Thyroid gland (tissue), 4 donors: ENCODE data around the gene GPR132. TPM values are rescaled to one million over a fixed set of nuclear protein-coding genes. Genes with fewer than 3 reads are reported as not detected.
"Not testable (repeated sequence)": the region's sequence is repeated elsewhere in the genome, so short reads cannot be mapped to it uniquely, and the experiment has no call there.

ENCODE experiments used
- DNase-seq, 2 donors: peaks; one replicate each; pipeline ENCODE4 v3.0.0-alpha.2; 2019
- H3K27ac ChIP-seq, 3 donors: fragments of 200-600 bp; sonication (generic); 1 replicate in 2 of 3; 2 replicates in 1 of 3; pipeline ENCODE4 v1.5.1; 2016 to 2019; ENCODE audit warnings: mild to moderate bottlenecking in 1 of 3, moderate library complexity in 1 of 3
- H3K27me3 ChIP-seq: fragments of 200-600 bp; sonication (generic); one replicate; pipeline ENCODE4 v1.5.1; 2019
- H3K36me3 ChIP-seq, 2 donors: fragments of 200-600 bp; sonication (generic); one replicate each; pipeline ENCODE4 v1.5.1; 2016 to 2019
- H3K4me1 ChIP-seq, 2 donors: fragments of 200-600 bp; sonication (generic); one replicate each; pipeline ENCODE4 v1.5.1; 2017 to 2019
- H3K4me3 ChIP-seq, 3 donors: fragments of 200-600 bp; sonication (generic); replicated peaks in 1 of 3; 1 replicate in 2 of 3; 2 replicates in 1 of 3; pipeline ENCODE4 v1.5.1; 2016; ENCODE audit warnings: mild to moderate bottlenecking in 1 of 3
- H3K9me3 ChIP-seq: fragments of 200-600 bp; sonication (generic); one replicate; pipeline ENCODE4 v1.5.1; 2017
- CTCF ChIP-seq, 6 experiments: fragments of 200-600 bp in 3 of 6; fragments of 450-650 bp in 3 of 6; sonication (generic) in 3 of 6; IDR thresholded peaks; one replicate each; pipeline ENCODE4 v1.5.1; 2016 to 2019; ENCODE audit warnings: antibody characterized with exemption in 6 of 6, mild to moderate bottlenecking in 2 of 6, inconsistent platforms in 1 of 6, moderate library complexity in 1 of 6
- POLR2A ChIP-seq, 2 donors: fragments of 450-650 bp; IDR thresholded peaks; one replicate each; pipeline ENCODE4 v1.6.1; 2017; ENCODE audit warnings: antibody characterized with exemption in 2 of 2, mild to moderate bottlenecking in 2 of 2, moderate library complexity in 1 of 2
- WGBS, 2 donors: methylation state at CpG; one replicate each; pipeline ENCODE4 v1.1.5; 2017; 5-methylcytosine and 5-hydroxymethylcytosine counted together
- intact Hi-C: fragments of 100-400 bp; cut with DNase I; formaldehyde crosslinking; loops from one replicate; pipeline ENCODE4 v1.15.1; 2023
- total RNA-seq, 4 donors: library from RNA; depleted of rRNA; stranded (reverse); fragments of >200 nt; gene quantifications; one replicate each; pipeline ENCODE4 v1.2.3, GENCODE V29; 2016

GPR132 gene
- total RNA-seq, 4 donors from 2014 or later, result 1.0 to 4.6 (median 2.1) TPM

DNA sequence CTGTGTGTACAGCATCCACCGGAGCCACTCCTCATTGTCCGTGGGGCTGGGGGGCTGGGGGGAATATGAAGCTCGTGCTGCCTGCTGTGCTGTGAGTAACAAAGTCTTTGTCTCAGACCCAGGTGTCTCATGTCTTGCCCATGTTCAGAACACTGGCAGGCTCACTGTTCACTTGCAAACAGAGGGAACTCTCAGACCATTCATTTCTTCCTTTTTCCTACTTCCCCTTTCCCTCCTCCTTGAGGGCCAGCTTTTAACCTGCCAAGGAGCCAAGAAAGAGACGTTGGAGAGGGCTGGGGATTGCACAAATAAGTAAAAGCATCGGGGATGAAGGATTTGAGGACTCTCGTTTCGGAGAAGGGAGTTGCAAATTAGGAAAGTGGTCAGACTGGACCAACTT is 21.6 kb downstream of the GPR132 start:
- no peak for DNase-seq
- intact Hi-C loops, result loop anchor here (5.0 to 10.0 kb wide), 2 partner anchors 151 to 269 kb away; no protein-coding TSS in a partner anchor
- WGBS, 2 donors, result 53 to 66% methylated on average over 7 of the region's 7 CpGs
- TF ChIP-seq CTCF (IDR thresholded peaks at IDR 0.05), result no peak
- no peak for TF ChIP-seq POLR2A (IDR thresholded peaks at IDR 0.05)
- H3K27me3 ChIP-seq, result no peaks in the 10 kb centered on the region
- H3K4me3 ChIP-seq, result no peak overlapping the region
- H3K9me3 ChIP-seq, result no peaks in the 10 kb centered on the region
- H3K4me1 ChIP-seq, result peaks cover 0 to 4% of the 10 kb centered on the region in 2 donors
- H3K36me3 ChIP-seq, result no peaks in the 10 kb centered on the region
- no peak overlapping the region for H3K27ac ChIP-seq

DNA sequence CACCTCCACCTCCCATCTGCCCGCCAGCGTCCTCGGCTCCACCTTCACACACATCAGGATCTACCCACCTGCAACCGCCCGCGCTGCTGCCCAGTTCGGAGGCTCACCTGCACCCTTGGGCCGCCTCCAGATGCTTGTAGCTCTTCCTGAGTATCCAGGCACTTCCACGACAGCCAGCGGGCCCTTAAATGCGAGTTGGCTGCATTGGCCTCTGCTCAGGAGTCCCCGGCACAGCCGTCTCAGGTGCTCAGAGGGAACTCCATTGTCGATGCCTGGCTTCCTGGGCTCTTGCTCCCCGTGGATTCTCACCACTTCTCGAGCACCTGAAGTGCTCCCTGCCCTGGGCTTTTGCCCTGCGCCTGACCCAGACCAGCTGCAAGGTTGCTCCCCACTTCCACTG is 22.4 kb downstream of the GPR132 start:
- WGBS, 2 donors, result 84 to 87% methylated on average over 11 to 17 of the region's 17 CpGs
- Histone ChIP-seq H3K27ac (no peak overlapping the region), H3K4me1 (peaks cover 0 to 4% of the 10 kb centered on the region in 2 donors), H3K4me3 (no peak overlapping the region), H3K36me3 (no peaks in the 10 kb centered on the region), H3K9me3 (no peaks in the 10 kb centered on the region), H3K27me3 (no peaks in the 10 kb centered on the region)
- intact Hi-C loops, result loop anchor here (5.0 to 10.0 kb wide), 2 partner anchors 151 to 268 kb away; no protein-coding TSS in a partner anchor
- TF ChIP-seq CTCF (IDR thresholded peaks at IDR 0.05) (no peak), POLR2A (IDR thresholded peaks at IDR 0.05) (no peak)
- DNase-seq, result no peak

- no peak for DNase-seq
- Histone ChIP-seq H3K27me3 (no peaks in the 10 kb centered on the region), H3K36me3 (no peaks in the 10 kb centered on the region), H3K27ac (no peak overlapping the region), H3K4me3 (no peak overlapping the region), H3K4me1 (peaks cover 0 to 4% of the 10 kb centered on the region in 2 donors), H3K9me3 (no peaks in the 10 kb centered on the region)
- TF ChIP-seq CTCF (IDR thresholded peaks at IDR 0.05), result no peak
- no peak for TF ChIP-seq POLR2A (IDR thresholded peaks at IDR 0.05)
- intact Hi-C loops, result loop anchor here (5.0 to 10.0 kb wide), 2 partner anchors 150 to 267 kb away; no protein-coding TSS in a partner anchor
- WGBS, 2 donors, result 81 to 84% methylated on average over 28 of the region's 28 CpGs
These were observed 23.1 kb downstream of the GPR132 start for GRCh38 chr14:105041841-105042765.

- TF ChIP-seq POLR2A (IDR thresholded peaks at IDR 0.05) (no peak), CTCF (IDR thresholded peaks at IDR 0.05) (no peak)
- H3K4me1 ChIP-seq, result no peaks in the 10 kb centered on the region
- no peak for DNase-seq
- intact Hi-C loops, result loop anchor here (5.0 to 10.0 kb wide), 2 partner anchors 147 to 265 kb away; no protein-coding TSS in a partner anchor
- no peak overlapping the region for H3K27ac ChIP-seq
- no peak overlapping the region for H3K4me3 ChIP-seq
- H3K9me3 ChIP-seq, result no peaks in the 10 kb centered on the region
- H3K27me3 ChIP-seq, result no peaks in the 10 kb centered on the region
- no peaks in the 10 kb centered on the region for H3K36me3 ChIP-seq
- 76 to 83% methylated on average over 14 of the region's 14 CpGs for WGBS, 2 donors
These were observed 25.6 kb downstream of the GPR132 start for GRCh38 chr14:105039458-105040205.

DNA sequence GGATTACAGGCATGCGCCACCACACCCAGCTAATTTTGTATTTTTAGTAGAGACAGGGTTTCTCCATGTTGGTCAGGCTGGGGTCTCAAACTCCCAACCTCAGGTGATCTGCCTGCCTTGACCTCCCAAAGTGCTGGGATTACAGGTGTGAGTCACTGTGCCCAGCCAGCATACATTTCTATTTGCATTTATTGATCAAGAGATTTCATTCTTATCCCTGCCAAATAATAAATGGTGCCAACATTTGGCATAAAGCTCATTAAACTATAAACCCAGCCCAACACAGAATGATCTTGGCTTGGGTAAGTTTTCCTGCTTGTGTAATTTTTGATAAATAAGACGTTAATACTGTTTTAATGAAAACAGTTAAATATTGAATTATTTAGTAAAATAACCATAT is 29.6 kb downstream of the GPR132 start:
- H3K27ac ChIP-seq, H3K4me1 ChIP-seq, H3K9me3 ChIP-seq, H3K4me3 ChIP-seq, H3K27me3 ChIP-seq, DNase-seq, intact Hi-C loops, H3K36me3 ChIP-seq: not testable (repeated sequence)
- WGBS, 2 donors, result 92 to 93% methylated on average over 2 of the region's 2 CpGs
